GM19193 (cell line): ENCODE results near the gene CILP.

Experiments used
- POLR2A ChIP-seq: IDR thresholded peaks from 4 replicates; pipeline ENCODE4 v1.6.1; 2011; ENCODE audit not compliant: insufficient read depth, insufficient read length; ENCODE audit errors: extremely low read depth

Gene CILP, protein sequence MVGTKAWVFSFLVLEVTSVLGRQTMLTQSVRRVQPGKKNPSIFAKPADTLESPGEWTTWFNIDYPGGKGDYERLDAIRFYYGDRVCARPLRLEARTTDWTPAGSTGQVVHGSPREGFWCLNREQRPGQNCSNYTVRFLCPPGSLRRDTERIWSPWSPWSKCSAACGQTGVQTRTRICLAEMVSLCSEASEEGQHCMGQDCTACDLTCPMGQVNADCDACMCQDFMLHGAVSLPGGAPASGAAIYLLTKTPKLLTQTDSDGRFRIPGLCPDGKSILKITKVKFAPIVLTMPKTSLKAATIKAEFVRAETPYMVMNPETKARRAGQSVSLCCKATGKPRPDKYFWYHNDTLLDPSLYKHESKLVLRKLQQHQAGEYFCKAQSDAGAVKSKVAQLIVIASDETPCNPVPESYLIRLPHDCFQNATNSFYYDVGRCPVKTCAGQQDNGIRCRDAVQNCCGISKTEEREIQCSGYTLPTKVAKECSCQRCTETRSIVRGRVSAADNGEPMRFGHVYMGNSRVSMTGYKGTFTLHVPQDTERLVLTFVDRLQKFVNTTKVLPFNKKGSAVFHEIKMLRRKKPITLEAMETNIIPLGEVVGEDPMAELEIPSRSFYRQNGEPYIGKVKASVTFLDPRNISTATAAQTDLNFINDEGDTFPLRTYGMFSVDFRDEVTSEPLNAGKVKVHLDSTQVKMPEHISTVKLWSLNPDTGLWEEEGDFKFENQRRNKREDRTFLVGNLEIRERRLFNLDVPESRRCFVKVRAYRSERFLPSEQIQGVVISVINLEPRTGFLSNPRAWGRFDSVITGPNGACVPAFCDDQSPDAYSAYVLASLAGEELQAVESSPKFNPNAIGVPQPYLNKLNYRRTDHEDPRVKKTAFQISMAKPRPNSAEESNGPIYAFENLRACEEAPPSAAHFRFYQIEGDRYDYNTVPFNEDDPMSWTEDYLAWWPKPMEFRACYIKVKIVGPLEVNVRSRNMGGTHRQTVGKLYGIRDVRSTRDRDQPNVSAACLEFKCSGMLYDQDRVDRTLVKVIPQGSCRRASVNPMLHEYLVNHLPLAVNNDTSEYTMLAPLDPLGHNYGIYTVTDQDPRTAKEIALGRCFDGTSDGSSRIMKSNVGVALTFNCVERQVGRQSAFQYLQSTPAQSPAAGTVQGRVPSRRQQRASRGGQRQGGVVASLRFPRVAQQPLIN

DNA sequence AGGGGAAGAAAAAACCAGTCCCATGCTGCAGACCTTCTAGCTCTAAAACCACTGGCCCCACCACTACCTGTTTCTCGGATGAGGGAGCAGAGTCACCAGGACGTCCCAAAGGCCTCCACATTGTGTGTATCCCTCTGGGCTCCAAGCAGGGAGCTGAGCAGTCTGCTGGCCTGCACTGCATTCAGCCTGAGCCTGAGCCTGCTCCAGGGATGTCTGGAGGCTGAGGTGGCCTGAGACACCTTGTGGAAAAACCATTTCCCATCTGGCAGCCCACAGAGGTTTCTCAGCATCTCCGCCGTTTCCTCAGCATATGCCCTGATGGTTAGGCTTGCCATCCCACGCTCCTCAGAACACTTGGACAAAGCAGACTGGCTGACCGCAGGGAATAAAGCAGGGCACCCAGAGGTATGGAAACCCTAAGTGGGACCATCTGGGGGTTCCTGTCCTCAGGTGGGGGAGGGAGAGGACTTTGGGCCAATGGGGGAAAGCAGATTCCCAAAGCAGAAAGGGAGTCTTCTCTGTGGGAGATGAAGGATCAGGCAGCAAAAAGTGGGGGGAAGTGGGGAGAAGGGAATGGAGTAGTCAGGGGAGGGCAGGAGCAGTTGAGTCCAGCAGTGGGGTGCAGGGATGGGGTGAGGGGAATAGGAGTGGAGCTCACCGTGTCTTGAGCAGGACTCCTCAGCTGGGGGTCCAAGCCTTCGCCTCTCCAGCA is at the start of gene CILP:
TSS of gene CILP (minus strand) at position 704 of the 712 bp plus-strand sequence. CDS start 1,718 bp downstream, outside the sequence.
- no peak for TF ChIP-seq POLR2A

DNA sequence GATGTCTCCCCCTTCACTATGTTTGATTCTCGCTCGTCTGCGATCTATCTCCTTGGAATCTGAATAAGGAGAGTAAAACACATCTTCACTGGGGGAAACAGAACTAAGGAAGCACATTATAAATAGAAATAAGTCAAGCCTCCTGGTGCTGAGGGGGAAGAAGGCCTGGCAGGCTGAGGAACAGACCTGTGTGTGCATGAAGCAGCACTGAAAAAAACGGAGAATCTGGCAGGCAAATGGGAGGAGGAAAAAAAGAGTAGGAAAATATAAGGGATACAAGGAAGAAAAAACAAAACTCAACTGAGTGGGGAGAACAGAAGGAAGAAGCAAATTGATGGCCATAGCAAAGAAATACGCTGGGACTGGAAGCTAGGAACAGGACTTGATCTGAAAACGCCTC is 49.7 kb upstream of the CILP start:
- TF ChIP-seq POLR2A: no peak

DNA sequence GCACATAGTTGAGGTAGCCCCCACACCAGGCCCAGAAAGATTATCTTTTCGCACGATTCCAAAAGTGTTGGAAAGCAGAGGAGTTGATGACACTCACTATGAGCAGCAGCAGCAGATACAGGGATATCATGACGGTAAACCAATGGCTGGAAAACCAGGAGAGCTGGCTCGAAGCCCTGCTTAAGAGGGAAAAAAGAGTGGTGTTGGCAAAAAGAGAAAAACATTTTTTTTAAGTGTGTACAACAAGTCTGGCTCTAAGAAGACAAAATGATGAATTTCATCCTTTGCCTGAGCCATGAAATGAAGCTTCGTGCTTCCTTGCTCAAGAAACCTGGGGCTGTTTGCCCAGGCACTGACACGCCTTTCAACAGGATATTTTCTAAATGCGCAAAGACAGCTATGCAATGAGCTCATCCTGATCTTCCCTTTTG is 48.1 kb upstream of the CILP start:
- no peak for TF ChIP-seq POLR2A

DNA sequence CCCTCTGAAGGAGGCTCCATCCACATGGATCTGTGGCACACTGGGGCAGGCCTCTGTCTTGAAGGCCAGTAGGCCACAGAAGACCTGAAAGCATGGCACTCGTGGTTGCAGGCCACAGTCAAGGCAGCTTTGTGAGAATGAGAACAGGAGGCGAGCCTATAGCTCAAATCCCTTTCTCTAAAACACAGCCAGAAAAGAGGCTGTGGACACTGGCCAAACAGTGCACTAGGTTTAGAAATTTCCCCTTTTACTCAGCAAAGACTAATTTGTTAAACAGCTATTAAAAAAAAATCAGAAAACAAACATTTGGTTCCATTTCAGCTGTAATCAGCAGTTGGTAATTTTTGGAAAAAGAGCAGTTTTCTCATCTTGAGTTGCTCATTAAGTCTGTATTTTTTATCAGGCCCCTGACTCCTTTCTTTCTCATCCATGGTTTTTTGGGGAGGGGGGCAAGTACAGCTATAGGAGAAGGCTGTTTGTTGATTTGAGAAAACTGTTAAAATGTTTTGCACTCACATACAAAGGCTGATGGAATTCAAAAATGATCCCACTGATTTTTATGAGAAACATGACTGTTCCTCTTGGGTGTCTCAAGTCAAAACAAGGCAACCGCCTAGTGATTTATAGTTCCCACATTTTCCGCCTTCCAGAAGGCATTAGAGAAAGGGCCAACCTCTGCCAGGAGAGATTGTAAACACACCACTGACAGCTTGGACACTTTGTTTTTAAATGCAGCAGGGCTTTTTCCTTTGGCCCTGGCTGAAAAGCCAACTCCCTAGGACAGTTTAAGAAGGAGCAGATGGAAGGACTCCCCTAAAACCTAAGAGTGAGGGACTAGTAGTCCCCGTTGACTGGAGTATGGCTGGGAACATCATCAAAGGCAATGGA is 47.3 kb upstream of the CILP start:
- TF ChIP-seq POLR2A: no peak

DNA sequence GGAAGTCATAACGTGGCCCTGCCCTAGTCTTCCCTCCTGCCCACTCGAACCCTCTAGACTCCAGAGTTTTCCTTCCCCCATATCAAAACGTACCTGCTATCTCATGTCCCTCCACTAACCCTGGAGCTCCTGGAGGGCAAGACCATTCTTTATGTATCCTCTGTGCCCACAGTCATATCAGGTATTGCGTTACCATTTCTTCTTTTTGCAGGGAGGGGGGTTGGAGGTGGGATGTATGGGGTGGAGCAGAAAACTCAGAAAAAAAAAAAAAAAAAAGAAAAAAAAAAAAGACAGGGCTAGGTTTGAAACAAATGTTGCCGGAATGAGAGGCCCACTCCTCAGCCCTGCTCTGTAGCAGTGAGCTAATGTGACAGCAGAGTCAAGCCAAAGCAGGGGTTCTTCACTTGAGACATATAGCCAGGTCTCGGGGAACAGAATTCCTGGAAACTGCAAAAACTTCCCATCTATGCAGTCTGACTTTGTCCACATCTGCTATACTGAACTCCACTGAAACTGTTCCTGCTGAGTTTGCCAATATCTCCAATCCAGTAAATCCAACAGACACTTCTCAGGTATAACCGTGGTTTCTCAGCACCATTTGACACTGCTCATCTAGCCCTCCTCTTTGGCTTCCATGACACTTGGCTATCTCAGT is 44.3 kb upstream of the CILP start:
- no peak for TF ChIP-seq POLR2A

DNA sequence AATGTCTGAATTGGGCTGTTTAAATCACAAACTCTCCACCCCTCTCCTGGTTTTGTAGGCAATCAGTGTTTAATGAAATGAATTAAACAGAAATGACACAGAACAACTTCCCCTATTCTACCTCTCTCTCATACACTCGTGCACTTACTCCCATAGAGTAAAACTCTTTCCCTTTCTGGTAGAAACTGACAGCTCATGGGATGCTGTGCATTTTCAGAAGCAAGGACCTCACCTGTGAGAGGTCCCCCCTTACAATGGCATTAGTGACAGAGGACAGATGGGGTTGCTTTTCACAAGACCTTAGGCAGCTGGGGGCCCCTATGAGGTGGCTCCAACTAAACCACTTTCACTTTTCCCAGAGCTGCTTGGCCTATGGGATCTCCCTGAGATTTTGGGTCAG is 43.5 kb upstream of the CILP start:
- no peak for TF ChIP-seq POLR2A

DNA sequence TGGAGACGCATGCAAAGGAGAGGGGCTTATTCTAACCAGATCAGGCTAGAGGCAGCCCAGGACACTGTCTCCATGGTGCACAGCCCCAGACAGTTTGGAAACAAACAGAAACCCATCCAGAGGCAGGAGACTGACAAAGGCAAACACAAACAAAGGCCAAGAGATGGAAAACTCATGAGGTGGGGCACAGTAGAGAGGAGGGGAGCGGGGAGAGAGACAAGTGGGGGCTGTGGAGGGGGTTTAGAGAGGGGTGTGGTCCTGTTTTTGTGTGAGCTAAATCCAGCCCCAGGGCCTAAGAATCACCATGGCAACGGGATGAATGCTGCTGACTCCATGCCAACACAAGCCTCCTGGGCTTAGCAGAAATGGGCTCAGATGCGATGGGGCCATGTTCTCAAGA is 43.1 kb upstream of the CILP start:
- no peak for TF ChIP-seq POLR2A

DNA sequence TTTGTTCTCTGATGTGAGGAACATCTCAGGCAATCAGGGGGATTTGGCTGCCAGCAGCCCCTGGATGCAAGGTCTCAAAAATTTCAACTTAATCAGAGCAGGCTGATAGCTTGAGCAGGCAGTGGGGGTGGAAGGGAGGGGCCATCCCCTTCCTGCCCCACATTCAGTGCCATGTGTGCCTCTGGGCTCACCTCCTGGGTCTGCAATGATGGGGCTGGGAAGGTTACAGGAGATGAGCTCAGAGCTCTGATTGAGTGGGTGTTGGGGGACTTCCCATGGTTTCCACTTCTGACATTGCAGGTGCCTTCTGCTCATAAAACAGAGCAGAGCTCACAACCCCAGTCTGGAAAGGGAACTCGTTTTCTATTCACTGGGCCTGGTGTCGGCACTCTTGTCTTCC is 38.4 kb upstream of the CILP start:
- no peak for TF ChIP-seq POLR2A

DNA sequence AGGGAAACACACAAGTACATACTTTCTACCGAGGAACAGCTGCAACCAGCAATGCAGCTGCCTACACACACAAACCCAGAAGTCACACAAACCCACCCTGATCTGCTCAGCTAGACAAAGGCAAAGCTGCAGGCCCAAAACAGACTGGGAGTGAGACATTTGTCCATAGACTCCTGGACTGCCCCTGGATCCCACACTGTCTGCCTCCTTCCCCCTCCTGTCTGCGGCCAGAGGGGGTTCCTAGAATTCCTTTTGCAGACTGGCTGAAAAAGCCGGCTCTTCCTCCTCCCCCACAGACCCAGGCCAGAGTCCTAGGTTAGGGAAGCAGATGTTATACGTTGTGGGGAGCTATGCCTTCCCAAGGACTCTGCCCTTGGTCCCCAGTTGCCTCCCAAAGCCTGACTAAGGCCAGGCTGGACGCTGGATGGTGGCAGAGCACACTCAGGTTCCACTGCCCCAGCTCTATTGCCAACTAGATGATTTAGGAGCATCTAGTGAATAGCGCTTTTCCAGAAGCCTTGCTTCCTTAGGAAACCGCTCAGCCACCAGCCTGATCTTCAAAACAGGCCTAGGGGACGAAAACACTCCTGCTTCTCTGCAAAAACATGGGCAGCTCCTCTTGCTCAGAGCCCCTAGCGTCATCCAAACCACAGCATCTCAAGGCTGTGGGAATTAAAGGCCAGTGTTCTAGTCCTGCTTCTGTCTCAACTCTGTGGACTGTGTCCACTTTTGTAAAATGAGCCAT is 37.4 kb upstream of the CILP start:
- no peak for TF ChIP-seq POLR2A

DNA sequence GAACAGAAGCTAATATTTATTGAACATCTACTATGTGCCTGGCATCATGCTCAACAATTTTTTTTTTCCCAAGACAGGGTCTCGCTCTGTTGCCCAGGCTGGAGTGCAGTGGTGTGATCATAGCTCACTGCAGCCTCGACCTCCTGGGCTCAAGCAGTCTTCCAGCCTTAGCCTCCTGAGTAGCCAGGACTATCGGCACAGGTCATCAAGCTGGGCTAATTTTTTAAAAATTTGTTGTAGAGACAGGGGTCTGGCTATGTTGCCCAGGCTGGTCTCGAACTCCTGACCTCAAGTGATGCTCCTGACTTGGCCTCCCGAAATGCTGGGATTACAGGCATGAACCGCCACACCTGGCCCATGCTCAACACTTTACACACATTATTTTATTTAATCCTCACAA is 35.7 kb upstream of the CILP start:
- TF ChIP-seq POLR2A: no peak

DNA sequence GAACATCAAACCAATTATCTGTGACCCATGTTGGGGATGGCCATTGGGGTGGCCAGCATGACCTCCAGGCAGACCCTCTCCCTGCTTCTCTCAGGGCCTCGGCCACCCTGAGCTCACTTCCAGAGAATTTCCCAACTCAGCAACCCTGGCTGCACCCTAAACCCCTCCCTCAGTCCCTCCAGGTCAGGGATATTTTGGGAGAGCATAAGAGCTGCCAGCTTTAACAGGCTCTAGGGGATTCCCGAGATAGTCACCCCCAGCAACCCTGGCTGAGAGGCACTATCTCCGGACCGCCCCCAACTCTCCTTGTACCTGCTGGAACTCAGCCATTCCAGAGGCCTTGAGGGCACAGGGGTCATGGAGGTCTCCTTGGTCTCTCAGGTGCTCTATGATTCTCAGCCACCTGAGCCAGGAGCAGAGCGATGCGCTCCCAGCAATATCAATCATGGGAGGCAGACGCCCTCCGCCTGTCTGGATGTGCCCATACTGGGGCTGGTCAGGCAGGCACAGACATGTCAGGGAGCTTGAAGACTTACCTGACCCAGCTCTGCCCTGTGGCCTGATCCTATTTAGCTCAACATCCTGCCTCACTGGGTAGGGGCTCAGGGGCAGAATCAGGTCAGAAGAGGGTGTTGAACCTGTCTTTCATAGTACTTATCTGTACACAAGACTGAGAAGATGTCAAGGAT is 34.9 kb upstream of the CILP start:
- TF ChIP-seq POLR2A: no peak
